GM12878 (cell line): ENCODE measurements around the gene B3GALT6. TPM values are rescaled to one million over a fixed set of nuclear protein-coding genes. Genes with fewer than 3 reads are reported as not detected.

Source experiments
- ATAC-seq: fragments of 200-7000 bp; cut with Tn5 transposase; 3 replicates; pipeline ENCODE4 v1.9.1; 2020; ENCODE audit warnings: mild to moderate bottlenecking, moderate library complexity
- BruUV-seq: library from RNA; stranded (reverse); fragments of 400-500 nt; replicated peaks from 2 replicates; lab custom pipeline; 2021; lab: Mats Ljungman, UMichigan
- CTCF ChIA-PET: fragments of 300-600 bp; sonication (Branson Sonifier 250); formaldehyde crosslinking; extraction: SDS; loops from one replicate; lab custom pipeline; 2021; ENCODE audit warnings: inconsistent platforms; lab: Yijun Ruan, JAX
- POLR2A ChIA-PET: fragments of 350-600 bp; formaldehyde crosslinking; extraction: SDS; loops from one replicate; lab custom pipeline; 2021; ENCODE audit warnings: inconsistent platforms; lab: Charles Lee
- RAD21 ChIA-PET: fragments of 300-600 bp; sonication (Branson Sonifier 250); formaldehyde crosslinking; loops from one replicate; lab custom pipeline; 2023; ENCODE audit warnings: antibody characterized with exemption; ENCODE audit not compliant: unreplicated experiment; lab: Charles Lee
- SMC1A ChIA-PET: fragments of 300-600 bp; sonication (Branson Sonifier 250); formaldehyde crosslinking; loops from one replicate; lab custom pipeline; 2023; ENCODE audit not compliant: unreplicated experiment, uncharacterized antibody; lab: Charles Lee
- DNase-seq: peaks from one replicate; pipeline ENCODE4 v3.0.0-alpha.2; 2011; ENCODE audit warnings: low read depth, low spot score
- FAIRE-seq: peaks from 3 replicates; lab custom pipeline; 2011; peaks lifted over from hg19 to GRCh38; lab: Jason Lieb, UNC
- H2AFZ ChIP-seq: 2 replicates; pipeline ENCODE4 v1.6.0; 2011; ENCODE audit warnings: low read depth, low read length, control low read depth; ENCODE audit not compliant: control insufficient read depth
- H3K27ac ChIP-seq: 2 replicates; pipeline ENCODE4 v1.5.1; 2011; ENCODE audit warnings: control low read depth; ENCODE audit not compliant: control insufficient read depth, insufficient read depth
- H3K27me3 ChIP-seq, 2 experiments: replicated peaks in 1 of 2; 2 replicates each; pipeline versions ENCODE4 v1.6.0 to v1.6.1; 2011; ENCODE audit warnings: low read length in 1 of 2; ENCODE audit not compliant: control insufficient read depth in 2 of 2, insufficient read depth in 2 of 2
- H3K36me3 ChIP-seq, 2 experiments: 2 replicates each; pipeline ENCODE4 v1.5.1; 2011; ENCODE audit warnings: low read length in 1 of 2; ENCODE audit not compliant: control insufficient read depth in 2 of 2, insufficient read depth in 2 of 2
- H3K4me1 ChIP-seq: 2 replicates; pipeline ENCODE4 v1.6.1; 2011; ENCODE audit warnings: mild to moderate bottlenecking, low read length, moderate library complexity, mixed read lengths; ENCODE audit not compliant: control insufficient read depth, insufficient read depth
- H3K4me2 ChIP-seq: 2 replicates; pipeline ENCODE4 v1.6.0; 2011; ENCODE audit warnings: control low read depth; ENCODE audit not compliant: control insufficient read depth, insufficient read depth
- H3K4me3 ChIP-seq: fragments of 200-600 bp; sonication (generic); 2 replicates; pipeline ENCODE4 v1.5.1; 2016
- H3K79me2 ChIP-seq: 2 replicates; pipeline ENCODE4 v1.6.0; 2011; ENCODE audit warnings: low read length; ENCODE audit not compliant: control insufficient read depth, insufficient read depth
- H3K9ac ChIP-seq: 2 replicates; pipeline ENCODE4 v1.8.0; 2011; ENCODE audit warnings: low read length, control low read depth, mixed read lengths; ENCODE audit not compliant: control insufficient read depth, insufficient read depth
- H3K9me3 ChIP-seq: replicated peaks from 3 replicates; pipeline ENCODE4 v1.5.1; 2011; ENCODE audit warnings: mild to moderate bottlenecking, low read length; ENCODE audit not compliant: control insufficient read depth, insufficient read depth
- H4K20me1 ChIP-seq: 2 replicates; pipeline ENCODE4 v1.6.0; 2011; ENCODE audit not compliant: control insufficient read depth, insufficient read depth
- CEBPB ChIP-seq, 2 experiments: fragments of 150-350 bp in 1 of 2; IDR thresholded peaks; 2 replicates each; pipeline ENCODE4 v1.6.1; 2012 to 2014; ENCODE audit warnings: low read depth in 2 of 2, low read length in 2 of 2, borderline replicate concordance in 1 of 2, inconsistent platforms in 1 of 2
- E4F1 ChIP-seq: fragments of 450-650 bp; IDR thresholded peaks from 2 replicates; pipeline ENCODE4 v1.6.1; 2018; ENCODE audit warnings: borderline replicate concordance, mild to moderate bottlenecking; ENCODE audit not compliant: partially characterized antibody
- EED ChIP-seq: sonication (generic); IDR thresholded peaks from 2 replicates; pipeline ENCODE4 v1.6.1; 2016; ENCODE audit warnings: antibody characterized with exemption, low read depth
- KLF5 ChIP-seq: fragments of 450-650 bp; IDR thresholded peaks from 2 replicates; pipeline ENCODE4 v1.6.1; 2014; ENCODE audit warnings: mild to moderate bottlenecking; ENCODE audit not compliant: partially characterized antibody
- MXI1 ChIP-seq: fragments of 150-350 bp; IDR thresholded peaks from 2 replicates; pipeline ENCODE4 v1.6.1; 2011; ENCODE audit warnings: low read depth, mild to moderate bottlenecking, inconsistent platforms, low read length, improper control_type of control experiment
- RB1 ChIP-seq: fragments of 450-650 bp; formaldehyde crosslinking; IDR thresholded peaks from 2 replicates; pipeline ENCODE4 v1.6.1; 2017; ENCODE audit warnings: mild to moderate bottlenecking, borderline replicate concordance
- SPI1 ChIP-seq: IDR thresholded peaks from 2 replicates; pipeline ENCODE4 v1.6.1; 2011; ENCODE audit warnings: low read depth, mild to moderate bottlenecking, low read length, moderate library complexity, borderline replicate concordance; ENCODE audit not compliant: insufficient read depth
- YY1 ChIP-seq: IDR thresholded peaks from 2 replicates; pipeline ENCODE4 v1.6.1; 2011; ENCODE audit warnings: low read depth, mild to moderate bottlenecking, low read length
- WGBS: methylation state at CpG from one replicate; pipeline ENCODE4 v1.1.6; 2016; ENCODE audit warnings: low lambda C conversion rate; ENCODE audit not compliant: insufficient replicate concordance, insufficient coverage; ENCODE audit errors: missing lambda C conversion rate; 5-methylcytosine and 5-hydroxymethylcytosine counted together
- in situ Hi-C: fragments of 300-500 bp; cut with MboI; formaldehyde crosslinking; loops from 9 replicates; pipeline ENCODE4 v1.14.3; 2018; ENCODE audit warnings: mixed read lengths
- intact Hi-C: fragments of 100-400 bp; cut with micrococcal nuclease; formaldehyde crosslinking; loops from one replicate; pipeline ENCODE4 v1.14.2; 2022; ENCODE audit not compliant: unreplicated experiment
- polyA plus RNA-seq, 11 experiments: library from polyadenylated mRNA; depleted of rRNA in 4 of 11; unstranded in 6 of 11; stranded (reverse) in 5 of 11; fragments of >200 nt; fragmentation: Nextera tagmentation in 4 of 11; fragmentation: Illumina TruSeq in 1 of 11; extraction: Ambion mirVana in 4 of 11; extraction: Trizol in 1 of 11; gene quantifications; 1 replicate in 1 of 11; 2 replicates in 10 of 11; pipeline versions ENCODE4 v1.2.1 to v1.2.3, GENCODE V29; 2011 to 2016; ENCODE audit warnings: inconsistent platforms in 2 of 11, missing spikeins in 2 of 11, low read depth in 1 of 11
- total RNA-seq, 4 experiments: library from RNA; depleted of rRNA in 3 of 4; stranded (reverse); fragments of >200 nt in 3 of 4; fragmentation: Illumina TruSeq in 1 of 4; extraction: Trizol in 1 of 4; gene quantifications; 2 replicates each; pipeline versions ENCODE4 v1.2.1 to v1.2.3, GENCODE V29; 2013 to 2021
- TF ChIP-seq, protein P1 (sequence below): fragments of 450-650 bp; IDR thresholded peaks from 2 replicates; pipeline ENCODE4 v1.6.1; 2017; ENCODE audit warnings: antibody characterized with exemption, mild to moderate bottlenecking, moderate library complexity
- TF ChIP-seq, protein P2 (sequence below), 3 experiments: IDR thresholded peaks in 2 of 3; conservative IDR thresholded peaks in 1 of 3; 2 replicates each; pipeline ENCODE4 v1.5.1; 2011; ENCODE audit warnings: low read depth in 3 of 3, low read length in 3 of 3, mild to moderate bottlenecking in 3 of 3, control low read depth in 2 of 3, moderate library complexity in 2 of 3, inconsistent platforms in 1 of 3, mixed read lengths in 1 of 3; ENCODE audit not compliant: control insufficient read depth in 2 of 3, insufficient read depth in 1 of 3; ENCODE audit errors: extremely low read depth in 1 of 3
- TF ChIP-seq, protein P3 (sequence below): IDR thresholded peaks from 2 replicates; pipeline ENCODE4 v1.6.1; 2012; ENCODE audit warnings: low read depth, low read length, improper control_type of control experiment

B3GALT6 gene
- total and polyA plus RNA-seq, 10 of the 15 experiments (the other 5 are each of a cell fraction or from before 2014, with no cell fraction given), result 0.53 to 20.8 (median 4.5) TPM

GRCh38 chr1:1183221-1183747 is 48.8 kb upstream of the B3GALT6 start (continued):
- TF ChIP-seq, protein P1, sequence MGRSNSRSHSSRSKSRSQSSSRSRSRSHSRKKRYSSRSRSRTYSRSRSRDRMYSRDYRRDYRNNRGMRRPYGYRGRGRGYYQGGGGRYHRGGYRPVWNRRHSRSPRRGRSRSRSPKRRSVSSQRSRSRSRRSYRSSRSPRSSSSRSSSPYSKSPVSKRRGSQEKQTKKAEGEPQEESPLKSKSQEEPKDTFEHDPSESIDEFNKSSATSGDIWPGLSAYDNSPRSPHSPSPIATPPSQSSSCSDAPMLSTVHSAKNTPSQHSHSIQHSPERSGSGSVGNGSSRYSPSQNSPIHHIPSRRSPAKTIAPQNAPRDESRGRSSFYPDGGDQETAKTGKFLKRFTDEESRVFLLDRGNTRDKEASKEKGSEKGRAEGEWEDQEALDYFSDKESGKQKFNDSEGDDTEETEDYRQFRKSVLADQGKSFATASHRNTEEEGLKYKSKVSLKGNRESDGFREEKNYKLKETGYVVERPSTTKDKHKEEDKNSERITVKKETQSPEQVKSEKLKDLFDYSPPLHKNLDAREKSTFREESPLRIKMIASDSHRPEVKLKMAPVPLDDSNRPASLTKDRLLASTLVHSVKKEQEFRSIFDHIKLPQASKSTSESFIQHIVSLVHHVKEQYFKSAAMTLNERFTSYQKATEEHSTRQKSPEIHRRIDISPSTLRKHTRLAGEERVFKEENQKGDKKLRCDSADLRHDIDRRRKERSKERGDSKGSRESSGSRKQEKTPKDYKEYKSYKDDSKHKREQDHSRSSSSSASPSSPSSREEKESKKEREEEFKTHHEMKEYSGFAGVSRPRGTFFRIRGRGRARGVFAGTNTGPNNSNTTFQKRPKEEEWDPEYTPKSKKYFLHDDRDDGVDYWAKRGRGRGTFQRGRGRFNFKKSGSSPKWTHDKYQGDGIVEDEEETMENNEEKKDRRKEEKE, result no peak

GRCh38 chr1:1183833-1184775 is 47.9 kb upstream of the B3GALT6 start:
- intact Hi-C loops, result no loop called here
- Histone ChIP-seq H3K4me1 (no peaks in the 10 kb centered on the region), H2AFZ (no peak overlapping the region), H3K36me3 (no peaks in the 10 kb centered on the region), H3K27me3 (no peaks in the 10 kb centered on the region; a peak in 1 of 4 replicates), H3K9ac (no peak overlapping the region), H3K4me3 (no peak overlapping the region), H3K4me2 (no peak overlapping the region), H3K27ac (no peak overlapping the region), H3K79me2 (no peaks in the 10 kb centered on the region), H3K9me3 (no peaks in the 10 kb centered on the region), H4K20me1 (no peaks in the 10 kb centered on the region)
- FAIRE-seq (no peak), DNase-seq (no peak), ATAC-seq (no peak; the same call in 2 of the 3 replicates)
- SMC1A ChIA-PET, result no interaction called here
- in situ Hi-C loops, result no loop called here
- POLR2A ChIA-PET, result no interaction called here
- CTCF ChIA-PET, result no interaction called here
- WGBS, result 46% methylated on average over 24 of the region's 33 CpGs
- RAD21 ChIA-PET, result no interaction called here
- BruUV-seq, result no TSS peak
- TF ChIP-seq, protein P2, sequence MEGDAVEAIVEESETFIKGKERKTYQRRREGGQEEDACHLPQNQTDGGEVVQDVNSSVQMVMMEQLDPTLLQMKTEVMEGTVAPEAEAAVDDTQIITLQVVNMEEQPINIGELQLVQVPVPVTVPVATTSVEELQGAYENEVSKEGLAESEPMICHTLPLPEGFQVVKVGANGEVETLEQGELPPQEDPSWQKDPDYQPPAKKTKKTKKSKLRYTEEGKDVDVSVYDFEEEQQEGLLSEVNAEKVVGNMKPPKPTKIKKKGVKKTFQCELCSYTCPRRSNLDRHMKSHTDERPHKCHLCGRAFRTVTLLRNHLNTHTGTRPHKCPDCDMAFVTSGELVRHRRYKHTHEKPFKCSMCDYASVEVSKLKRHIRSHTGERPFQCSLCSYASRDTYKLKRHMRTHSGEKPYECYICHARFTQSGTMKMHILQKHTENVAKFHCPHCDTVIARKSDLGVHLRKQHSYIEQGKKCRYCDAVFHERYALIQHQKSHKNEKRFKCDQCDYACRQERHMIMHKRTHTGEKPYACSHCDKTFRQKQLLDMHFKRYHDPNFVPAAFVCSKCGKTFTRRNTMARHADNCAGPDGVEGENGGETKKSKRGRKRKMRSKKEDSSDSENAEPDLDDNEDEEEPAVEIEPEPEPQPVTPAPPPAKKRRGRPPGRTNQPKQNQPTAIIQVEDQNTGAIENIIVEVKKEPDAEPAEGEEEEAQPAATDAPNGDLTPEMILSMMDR (IDR thresholded peaks at IDR 0.05 in 2 of 3, conservative IDR thresholded peaks at IDR 0.05 in 1 of 3; ENCODE audit: control insufficient read depth in 2 of 3, extremely low read depth in 1 of 3, insufficient read depth in 1 of 3, low read depth in 3 of 3, low read length in 3 of 3), result no peak
- no peak for TF ChIP-seq KLF5
- no peak for TF ChIP-seq CEBPB (IDR thresholded peaks at IDR 0.05; ENCODE audit: borderline replicate concordance in 1 of 2, low read depth in 2 of 2, low read length in 2 of 2)
- no peak for TF ChIP-seq YY1
- TF ChIP-seq, protein P3, sequence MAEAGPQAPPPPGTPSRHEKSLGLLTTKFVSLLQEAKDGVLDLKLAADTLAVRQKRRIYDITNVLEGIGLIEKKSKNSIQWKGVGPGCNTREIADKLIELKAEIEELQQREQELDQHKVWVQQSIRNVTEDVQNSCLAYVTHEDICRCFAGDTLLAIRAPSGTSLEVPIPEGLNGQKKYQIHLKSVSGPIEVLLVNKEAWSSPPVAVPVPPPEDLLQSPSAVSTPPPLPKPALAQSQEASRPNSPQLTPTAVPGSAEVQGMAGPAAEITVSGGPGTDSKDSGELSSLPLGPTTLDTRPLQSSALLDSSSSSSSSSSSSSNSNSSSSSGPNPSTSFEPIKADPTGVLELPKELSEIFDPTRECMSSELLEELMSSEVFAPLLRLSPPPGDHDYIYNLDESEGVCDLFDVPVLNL, result no peak
- no peak for TF ChIP-seq SPI1
- TF ChIP-seq MXI1, result no peak
- TF ChIP-seq EED, result no peak
- no peak for TF ChIP-seq RB1
- TF ChIP-seq E4F1, result no peak
